Endodermal cell (in vitro differentiated cells): ENCODE measurements around the gene FRY. TPM values are rescaled to one million over a fixed set of nuclear protein-coding genes. Genes with fewer than 3 reads are reported as not detected.

Experiments
- DNase-seq: peaks from one replicate; pipeline ENCODE4 v3.0.0-alpha.2; 2017
- H3K27ac ChIP-seq: 2 replicates; pipeline ENCODE4 v1.5.1; 2013; ENCODE audit warnings: mild to moderate bottlenecking, low read depth, low read length, moderate library complexity
- H3K27me3 ChIP-seq: 2 replicates; pipeline ENCODE4 v1.6.1; 2013; ENCODE audit warnings: mild to moderate bottlenecking, low read length, moderate library complexity; ENCODE audit not compliant: insufficient read depth, control insufficient read depth, poor library complexity, severe bottlenecking
- H3K36me3 ChIP-seq: 2 replicates; pipeline ENCODE4 v1.7.0; 2013; ENCODE audit warnings: mild to moderate bottlenecking, low read length, moderate library complexity; ENCODE audit not compliant: control insufficient read depth, insufficient read depth
- H3K4me1 ChIP-seq: one replicate; pipeline ENCODE4 v1.7.0; 2013; ENCODE audit warnings: low read length; ENCODE audit not compliant: control insufficient read depth, insufficient read depth
- H3K4me3 ChIP-seq: 2 replicates; pipeline ENCODE4 v1.5.1; 2013; ENCODE audit warnings: mild to moderate bottlenecking, low read length, moderate library complexity
- H3K9ac ChIP-seq: 2 replicates; pipeline ENCODE4 v1.6.1; 2013; ENCODE audit warnings: mild to moderate bottlenecking, low read length, moderate library complexity; ENCODE audit not compliant: poor library complexity, severe bottlenecking; ENCODE audit errors: extremely low read depth
- H3K9me3 ChIP-seq: 2 replicates; pipeline ENCODE4 v1.6.1; 2013; ENCODE audit warnings: mild to moderate bottlenecking, low read length, moderate library complexity; ENCODE audit not compliant: control insufficient read depth
- H3K27ac Mint-ChIP-seq: 2 replicates; pipeline ENCODE4 v1.8.0; 2020; ENCODE audit warnings: mixed read lengths
- H3K27me3 Mint-ChIP-seq: 2 replicates; pipeline ENCODE4 v1.8.0; 2021; ENCODE audit warnings: mild to moderate bottlenecking, mixed read lengths; ENCODE audit not compliant: insufficient read depth
- H3K36me3 Mint-ChIP-seq: 2 replicates; pipeline ENCODE4 v1.8.0; 2020; ENCODE audit warnings: low read depth, mixed read lengths
- H3K4me1 Mint-ChIP-seq: 2 replicates; pipeline ENCODE4 v1.8.0; 2020; ENCODE audit warnings: mixed read lengths
- H3K4me3 Mint-ChIP-seq: 2 replicates; pipeline ENCODE4 v1.8.0; 2020; ENCODE audit warnings: mild to moderate bottlenecking, moderate library complexity, mixed read lengths
- H3K9me3 Mint-ChIP-seq: 2 replicates; pipeline ENCODE4 v1.8.0; 2020; ENCODE audit warnings: mild to moderate bottlenecking, mixed read lengths
- WGBS, 2 experiments: methylation state at CpG; one replicate each; pipeline versions ENCODE4 v1.1.5 to v1.1.7; 2013; ENCODE audit warnings: missing lambda C conversion rate in 2 of 2, mixed read lengths in 1 of 2; ENCODE audit not compliant: insufficient coverage in 1 of 2, insufficient read length in 1 of 2; 5-methylcytosine and 5-hydroxymethylcytosine counted together
- total RNA-seq, 2 donors: library from RNA; stranded (reverse); fragmentation: NEBNext Ultra II Directional in 1 of 2; extraction: Animal tissue kit (Norgen Biotek cat#: 25700) in 1 of 2; gene quantifications; 2 replicates in 1 of 2; 3 replicates in 1 of 2; pipeline ENCODE4 v1.2.1, GENCODE V29; 2021
- TF ChIP-seq, protein P1 (sequence below): fragments of 200-600 bp; sonication (generic); conservative IDR thresholded peaks from 2 replicates; pipeline ENCODE4 v1.5.0; 2021; ENCODE audit warnings: antibody characterized with exemption, mild to moderate bottlenecking

The FRY gene
- total RNA-seq, 2 donors from 2014 or later, result 20.1 to 30.8 TPM

DNA sequence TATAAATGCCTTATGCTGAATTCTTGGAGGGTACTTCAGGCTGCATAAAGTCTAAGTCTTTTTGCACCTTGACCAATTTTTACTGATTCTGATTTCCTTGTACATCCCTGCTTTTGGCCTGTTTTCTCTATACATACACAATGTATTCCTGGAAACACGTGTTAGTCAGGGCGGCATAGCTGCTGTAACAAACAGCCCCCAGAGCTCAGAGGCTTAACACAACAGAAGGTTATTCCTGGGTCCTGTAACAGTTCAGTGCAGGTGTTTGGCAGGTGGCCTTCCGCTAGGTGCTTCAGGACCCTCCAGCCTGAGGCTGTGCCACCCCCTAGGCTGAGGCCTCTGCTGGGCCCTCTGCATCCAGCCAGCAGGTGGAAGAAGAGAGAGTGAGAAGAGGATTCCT, 200.7 kb downstream of the FRY start:
- H3K4me1 ChIP-seq, result no peaks in the 10 kb centered on the region
- H3K27me3 ChIP-seq, result no peaks in the 10 kb centered on the region
- H3K27ac ChIP-seq, result no peak overlapping the region
- H3K4me1 Mint-ChIP-seq, result no peaks in the 10 kb centered on the region
- H3K4me3 Mint-ChIP-seq, result no peak overlapping the region
- no peak overlapping the region for H3K4me3 ChIP-seq
- no peaks in the 10 kb centered on the region for H3K27me3 Mint-ChIP-seq
- WGBS, 2 experiments, result 99 to 100% methylated on average over 1 to 3 of the region's 3 CpGs
- H3K36me3 ChIP-seq, result no peaks in the 10 kb centered on the region
- peaks cover 41% of the 10 kb centered on the region for H3K36me3 Mint-ChIP-seq
- H3K9me3 ChIP-seq, result no peaks in the 10 kb centered on the region
- TF ChIP-seq, protein P1, sequence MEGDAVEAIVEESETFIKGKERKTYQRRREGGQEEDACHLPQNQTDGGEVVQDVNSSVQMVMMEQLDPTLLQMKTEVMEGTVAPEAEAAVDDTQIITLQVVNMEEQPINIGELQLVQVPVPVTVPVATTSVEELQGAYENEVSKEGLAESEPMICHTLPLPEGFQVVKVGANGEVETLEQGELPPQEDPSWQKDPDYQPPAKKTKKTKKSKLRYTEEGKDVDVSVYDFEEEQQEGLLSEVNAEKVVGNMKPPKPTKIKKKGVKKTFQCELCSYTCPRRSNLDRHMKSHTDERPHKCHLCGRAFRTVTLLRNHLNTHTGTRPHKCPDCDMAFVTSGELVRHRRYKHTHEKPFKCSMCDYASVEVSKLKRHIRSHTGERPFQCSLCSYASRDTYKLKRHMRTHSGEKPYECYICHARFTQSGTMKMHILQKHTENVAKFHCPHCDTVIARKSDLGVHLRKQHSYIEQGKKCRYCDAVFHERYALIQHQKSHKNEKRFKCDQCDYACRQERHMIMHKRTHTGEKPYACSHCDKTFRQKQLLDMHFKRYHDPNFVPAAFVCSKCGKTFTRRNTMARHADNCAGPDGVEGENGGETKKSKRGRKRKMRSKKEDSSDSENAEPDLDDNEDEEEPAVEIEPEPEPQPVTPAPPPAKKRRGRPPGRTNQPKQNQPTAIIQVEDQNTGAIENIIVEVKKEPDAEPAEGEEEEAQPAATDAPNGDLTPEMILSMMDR, result no peak
- peak overlapping the region; percentile 40 for H3K27ac Mint-ChIP-seq
- DNase-seq, result no peak
- H3K9me3 Mint-ChIP-seq, result no peaks in the 10 kb centered on the region
- H3K9ac ChIP-seq, result no peak overlapping the region

DNA sequence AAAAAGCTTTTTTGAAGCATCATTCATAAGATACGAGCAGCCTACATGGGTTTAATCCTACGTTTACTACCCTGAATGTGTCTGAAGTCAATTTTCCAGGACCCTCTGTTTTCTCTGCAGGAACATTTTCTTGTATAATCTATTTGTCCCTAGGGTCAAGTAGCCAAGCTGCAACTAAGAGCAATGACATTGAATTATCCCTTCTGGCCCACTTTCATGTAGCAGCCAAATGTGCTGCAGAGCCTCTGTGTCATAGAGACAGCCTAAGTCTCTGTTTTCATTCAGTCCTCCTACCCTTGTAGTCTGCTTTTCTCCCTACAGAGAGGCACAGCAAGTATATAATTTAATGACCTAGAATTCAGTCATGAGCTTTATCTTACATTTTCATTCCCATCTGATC, 201.5 kb downstream of the FRY start:
- WGBS, 2 experiments, result 89 to 90% methylated on average over 2 of the region's 2 CpGs
- Mint-ChIP-seq H3K27ac (no peak overlapping the region), H3K27me3 (no peaks in the 10 kb centered on the region), H3K4me1 (no peaks in the 10 kb centered on the region), H3K36me3 (peaks cover 41% of the 10 kb centered on the region), H3K9me3 (no peaks in the 10 kb centered on the region), H3K4me3 (no peak overlapping the region)
- no peak overlapping the region for H3K9ac ChIP-seq
- H3K4me3 ChIP-seq, result no peak overlapping the region
- DNase-seq, result no peak
- TF ChIP-seq, protein P1, result no peak
- H3K4me1 ChIP-seq, result no peaks in the 10 kb centered on the region
- H3K27ac ChIP-seq, result no peak overlapping the region
- H3K36me3 ChIP-seq, result no peaks in the 10 kb centered on the region
- H3K27me3 ChIP-seq, result no peaks in the 10 kb centered on the region
- no peaks in the 10 kb centered on the region for H3K9me3 ChIP-seq

DNA sequence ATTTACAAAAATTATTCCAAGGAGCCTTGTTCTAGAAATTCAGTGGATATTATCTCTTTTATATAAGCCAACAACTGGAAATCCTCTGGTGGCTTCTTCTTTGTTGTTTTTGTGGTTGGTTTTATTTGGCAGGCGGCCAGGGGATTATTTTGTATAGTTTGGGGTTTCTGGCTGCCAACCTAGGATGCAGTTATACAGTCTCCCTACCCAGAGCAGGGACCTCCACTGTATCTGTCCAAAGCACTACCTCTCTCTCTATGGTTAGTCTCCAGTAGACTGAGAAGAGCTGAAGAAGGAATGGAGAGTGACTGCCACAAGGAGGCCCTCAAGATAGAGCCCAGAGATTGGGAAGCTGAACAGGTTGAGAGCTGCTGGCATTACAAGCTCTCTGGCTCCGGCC, 203.3 kb downstream of the FRY start:
- no peak for DNase-seq
- H3K9ac ChIP-seq, result no peak overlapping the region
- H3K27ac ChIP-seq, result no peak overlapping the region
- Mint-ChIP-seq H3K4me3 (no peak overlapping the region), H3K4me1 (no peaks in the 10 kb centered on the region), H3K27ac (no peak overlapping the region), H3K27me3 (no peaks in the 10 kb centered on the region), H3K9me3 (no peaks in the 10 kb centered on the region), H3K36me3 (peaks cover 44% of the 10 kb centered on the region)
- no peak overlapping the region for H3K4me3 ChIP-seq
- H3K4me1 ChIP-seq, result no peaks in the 10 kb centered on the region
- no peaks in the 10 kb centered on the region for H3K9me3 ChIP-seq
- H3K27me3 ChIP-seq, result no peaks in the 10 kb centered on the region
- TF ChIP-seq, protein P1, result peak; percentile 30
- 91 to 100% methylated on average over 1 to 2 of the region's 2 CpGs for WGBS, 2 experiments
- H3K36me3 ChIP-seq, result no peaks in the 10 kb centered on the region
